GM12878 (cell line): ENCODE results near the gene PPP1R15A. TPM values are rescaled to one million over a fixed set of nuclear protein-coding genes. Genes with fewer than 3 reads are reported as not detected.

ENCODE experiments used
- ATAC-seq: fragments of 200-7000 bp; cut with Tn5 transposase; 3 replicates; pipeline ENCODE4 v1.9.1; 2020; ENCODE audit warnings: mild to moderate bottlenecking, moderate library complexity
- BruUV-seq: library from RNA; stranded (reverse); fragments of 400-500 nt; replicated peaks from 2 replicates; lab custom pipeline; 2021; lab: Mats Ljungman, UMichigan
- CTCF ChIA-PET: fragments of 300-600 bp; sonication (Branson Sonifier 250); formaldehyde crosslinking; extraction: SDS; loops from one replicate; lab custom pipeline; 2021; ENCODE audit warnings: inconsistent platforms; lab: Yijun Ruan, JAX
- POLR2A ChIA-PET: fragments of 350-600 bp; formaldehyde crosslinking; extraction: SDS; loops from one replicate; lab custom pipeline; 2021; ENCODE audit warnings: inconsistent platforms; lab: Charles Lee
- RAD21 ChIA-PET: fragments of 300-600 bp; sonication (Branson Sonifier 250); formaldehyde crosslinking; loops from one replicate; lab custom pipeline; 2023; ENCODE audit warnings: antibody characterized with exemption; ENCODE audit not compliant: unreplicated experiment; lab: Charles Lee
- SMC1A ChIA-PET: fragments of 300-600 bp; sonication (Branson Sonifier 250); formaldehyde crosslinking; loops from one replicate; lab custom pipeline; 2023; ENCODE audit not compliant: unreplicated experiment, uncharacterized antibody; lab: Charles Lee
- DNase-seq: peaks from one replicate; pipeline ENCODE4 v3.0.0-alpha.2; 2011; ENCODE audit warnings: low read depth, low spot score
- FAIRE-seq: peaks from 3 replicates; lab custom pipeline; 2011; peaks lifted over from hg19 to GRCh38; lab: Jason Lieb, UNC
- H2AFZ ChIP-seq: 2 replicates; pipeline ENCODE4 v1.6.0; 2011; ENCODE audit warnings: low read depth, low read length, control low read depth; ENCODE audit not compliant: control insufficient read depth
- H3K27ac ChIP-seq: 2 replicates; pipeline ENCODE4 v1.5.1; 2011; ENCODE audit warnings: control low read depth; ENCODE audit not compliant: control insufficient read depth, insufficient read depth
- H3K27me3 ChIP-seq, 2 experiments: replicated peaks in 1 of 2; 2 replicates each; pipeline versions ENCODE4 v1.6.0 to v1.6.1; 2011; ENCODE audit warnings: low read length in 1 of 2; ENCODE audit not compliant: control insufficient read depth in 2 of 2, insufficient read depth in 2 of 2
- H3K36me3 ChIP-seq, 2 experiments: 2 replicates each; pipeline ENCODE4 v1.5.1; 2011; ENCODE audit warnings: low read length in 1 of 2; ENCODE audit not compliant: control insufficient read depth in 2 of 2, insufficient read depth in 2 of 2
- H3K4me1 ChIP-seq: 2 replicates; pipeline ENCODE4 v1.6.1; 2011; ENCODE audit warnings: mild to moderate bottlenecking, low read length, moderate library complexity, mixed read lengths; ENCODE audit not compliant: control insufficient read depth, insufficient read depth
- H3K4me2 ChIP-seq: 2 replicates; pipeline ENCODE4 v1.6.0; 2011; ENCODE audit warnings: control low read depth; ENCODE audit not compliant: control insufficient read depth, insufficient read depth
- H3K4me3 ChIP-seq: fragments of 200-600 bp; sonication (generic); 2 replicates; pipeline ENCODE4 v1.5.1; 2016
- H3K79me2 ChIP-seq: 2 replicates; pipeline ENCODE4 v1.6.0; 2011; ENCODE audit warnings: low read length; ENCODE audit not compliant: control insufficient read depth, insufficient read depth
- H3K9ac ChIP-seq: 2 replicates; pipeline ENCODE4 v1.8.0; 2011; ENCODE audit warnings: low read length, control low read depth, mixed read lengths; ENCODE audit not compliant: control insufficient read depth, insufficient read depth
- H3K9me3 ChIP-seq: replicated peaks from 3 replicates; pipeline ENCODE4 v1.5.1; 2011; ENCODE audit warnings: mild to moderate bottlenecking, low read length; ENCODE audit not compliant: control insufficient read depth, insufficient read depth
- H4K20me1 ChIP-seq: 2 replicates; pipeline ENCODE4 v1.6.0; 2011; ENCODE audit not compliant: control insufficient read depth, insufficient read depth
- CREB1 ChIP-seq: IDR thresholded peaks from 2 replicates; pipeline ENCODE4 v1.6.1; 2012; ENCODE audit warnings: low read depth, mild to moderate bottlenecking, inconsistent platforms
- HDGF ChIP-seq: fragments of 450-650 bp; IDR thresholded peaks from 2 replicates; pipeline ENCODE4 v1.6.1; 2016; ENCODE audit warnings: antibody characterized with exemption
- IKZF2 ChIP-seq, 2 experiments: fragments of 450-650 bp; IDR thresholded peaks; 2 replicates each; pipeline ENCODE4 v1.6.1; 2017; ENCODE audit warnings: mild to moderate bottlenecking in 2 of 2, moderate library complexity in 2 of 2
- MYC ChIP-seq: IDR thresholded peaks from 2 replicates; pipeline ENCODE4 v1.6.1; 2011; ENCODE audit warnings: mild to moderate bottlenecking, low read length, moderate library complexity, inconsistent platforms; ENCODE audit not compliant: insufficient read depth, insufficient replicate concordance, insufficient read length, severe bottlenecking
- POLR2A ChIP-seq: IDR thresholded peaks from 2 replicates; pipeline ENCODE4 v1.6.1; 2011; ENCODE audit warnings: low read depth, mild to moderate bottlenecking, low read length
- RCOR1 ChIP-seq: conservative IDR thresholded peaks from 2 replicates; pipeline ENCODE4 v1.6.1; 2012; ENCODE audit warnings: low read depth, low read length, improper control_type of control experiment
- SMC3 ChIP-seq: IDR thresholded peaks from 2 replicates; pipeline ENCODE4 v1.6.1; 2011; ENCODE audit warnings: low read length, improper control_type of control experiment, borderline replicate concordance
- SP1 ChIP-seq: IDR thresholded peaks from one replicate; pipeline ENCODE4 v1.6.1; 2011; ENCODE audit warnings: low read depth, low read length
- WRNIP1 ChIP-seq: IDR thresholded peaks from 2 replicates; pipeline ENCODE4 v1.6.1; 2011; ENCODE audit warnings: low read depth, low read length, improper control_type of control experiment, borderline replicate concordance
- ZNF217 ChIP-seq: fragments of 450-650 bp; IDR thresholded peaks from 2 replicates; pipeline ENCODE4 v1.6.1; 2017; ENCODE audit warnings: antibody characterized with exemption, mild to moderate bottlenecking
- ZNF622 ChIP-seq: fragments of 450-650 bp; IDR thresholded peaks from 2 replicates; pipeline ENCODE4 v1.6.1; 2017; ENCODE audit warnings: mild to moderate bottlenecking, inconsistent platforms
- WGBS: methylation state at CpG from one replicate; pipeline ENCODE4 v1.1.6; 2016; ENCODE audit warnings: low lambda C conversion rate; ENCODE audit not compliant: insufficient replicate concordance, insufficient coverage; ENCODE audit errors: missing lambda C conversion rate; 5-methylcytosine and 5-hydroxymethylcytosine counted together
- in situ Hi-C: fragments of 300-500 bp; cut with MboI; formaldehyde crosslinking; loops from 9 replicates; pipeline ENCODE4 v1.14.3; 2018; ENCODE audit warnings: mixed read lengths
- intact Hi-C: fragments of 100-400 bp; cut with micrococcal nuclease; formaldehyde crosslinking; loops from one replicate; pipeline ENCODE4 v1.14.2; 2022; ENCODE audit not compliant: unreplicated experiment
- polyA plus RNA-seq, 11 experiments: library from polyadenylated mRNA; depleted of rRNA in 4 of 11; unstranded in 6 of 11; stranded (reverse) in 5 of 11; fragments of >200 nt; fragmentation: Nextera tagmentation in 4 of 11; fragmentation: Illumina TruSeq in 1 of 11; extraction: Ambion mirVana in 4 of 11; extraction: Trizol in 1 of 11; gene quantifications; 1 replicate in 1 of 11; 2 replicates in 10 of 11; pipeline versions ENCODE4 v1.2.1 to v1.2.3, GENCODE V29; 2011 to 2016; ENCODE audit warnings: inconsistent platforms in 2 of 11, missing spikeins in 2 of 11, low read depth in 1 of 11
- total RNA-seq, 4 experiments: library from RNA; depleted of rRNA in 3 of 4; stranded (reverse); fragments of >200 nt in 3 of 4; fragmentation: Illumina TruSeq in 1 of 4; extraction: Trizol in 1 of 4; gene quantifications; 2 replicates each; pipeline versions ENCODE4 v1.2.1 to v1.2.3, GENCODE V29; 2013 to 2021
- TF ChIP-seq, protein P1 (sequence below): fragments of 150-350 bp; IDR thresholded peaks from 2 replicates; pipeline ENCODE4 v1.6.1; 2014; ENCODE audit warnings: mild to moderate bottlenecking, low read depth, low read length
- TF ChIP-seq, protein P2 (sequence below): IDR thresholded peaks from 2 replicates; pipeline ENCODE4 v1.6.1; 2011; ENCODE audit warnings: low read depth, mild to moderate bottlenecking, low read length, moderate library complexity, borderline replicate concordance; ENCODE audit errors: extremely low read depth
- TF ChIP-seq, protein P3 (sequence below): fragments of 450-650 bp; formaldehyde crosslinking; IDR thresholded peaks from 2 replicates; pipeline ENCODE4 v1.5.0; 2022; ENCODE audit warnings: mild to moderate bottlenecking, missing genetic modification characterization
- TF ChIP-seq, protein P4 (sequence below): fragments of 450-650 bp; conservative IDR thresholded peaks from 2 replicates; pipeline ENCODE4 v1.6.1; 2017; ENCODE audit warnings: mild to moderate bottlenecking, moderate library complexity

Gene PPP1R15A
- total and polyA plus RNA-seq, 10 of the 15 experiments (the other 5 are each of a cell fraction or from before 2014, with no cell fraction given) = 0.68 to 50.8 (median 27.7) TPM

DNA sequence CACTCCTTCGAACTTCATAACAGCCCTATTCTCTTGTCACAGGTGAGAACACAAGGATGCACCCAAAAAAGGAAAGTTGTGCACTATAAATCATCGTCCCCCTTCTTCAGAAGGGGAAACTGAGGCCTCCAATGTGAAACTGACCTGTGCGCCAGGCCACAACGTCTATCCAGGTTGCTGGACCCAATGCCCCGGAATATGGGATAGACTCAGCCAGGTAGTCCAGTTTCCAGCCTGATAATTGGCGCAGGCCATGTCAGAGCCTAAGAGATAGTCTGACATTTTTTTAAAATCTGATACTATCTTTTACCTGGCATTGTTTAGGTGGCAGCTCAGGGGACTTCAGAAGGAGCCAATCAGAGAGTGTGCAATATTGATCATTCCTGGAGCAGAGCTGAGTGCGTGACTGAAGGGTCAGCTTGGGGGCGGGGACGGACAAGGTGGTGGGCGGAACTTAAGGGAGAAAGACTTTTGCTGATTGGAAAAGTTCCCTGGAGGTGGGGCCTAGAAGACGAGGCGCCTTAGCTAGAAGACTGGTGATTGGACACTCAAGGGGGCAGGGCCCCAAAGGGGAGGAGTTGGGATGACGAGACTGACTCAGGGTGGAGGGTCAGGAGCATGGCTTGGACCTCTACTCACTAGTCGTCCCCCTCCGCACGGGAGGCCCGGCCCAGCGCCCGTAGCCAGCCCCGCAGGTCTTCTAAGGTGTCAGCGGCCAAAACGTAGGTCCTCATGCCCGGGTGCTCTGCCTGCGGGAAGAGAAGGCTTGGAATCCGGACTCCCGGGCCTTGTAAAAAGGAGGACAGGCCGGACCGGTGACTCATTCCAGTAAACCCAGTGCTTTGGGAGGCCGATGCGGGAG lies 12.3 kb upstream of the PPP1R15A start:
- no peaks in the 10 kb centered on the region for H3K9me3 ChIP-seq
- ChIA-PET POLR2A (interaction anchor here (0.6 to 1.1 kb wide), 3 partner anchors 42 to 133 kb away, joined by 3 to 4 read pairs (median 3); partner anchors contain the start of genes BAX, GYS1 and RUVBL2), CTCF (interaction anchor here (1.0 kb wide), 1 partner anchor 17 kb away, joined by 6 read pairs; no protein-coding TSS in a partner anchor), RAD21 (no interaction called here), SMC1A (no interaction called here)
- FAIRE-seq (peak; percentile 85), DNase-seq (no peak), ATAC-seq (peak; percentile 41)
- peak overlapping the region; percentile 91 for H2AFZ ChIP-seq
- no peak overlapping the region for H3K9ac ChIP-seq
- H3K36me3 ChIP-seq = no peaks in the 10 kb centered on the region
- BruUV-seq = no TSS peak
- peak overlapping the region; percentile 82 for H3K4me2 ChIP-seq
- intact Hi-C loops (no loop called here), in situ Hi-C loops (no loop called here)
- H4K20me1 ChIP-seq = no peaks in the 10 kb centered on the region
- H3K4me3 ChIP-seq = peak overlapping the region; percentile 65; the same call in 1 of the 2 replicates
- 77% methylated on average over 29 of the region's 30 CpGs for WGBS
- no peaks in the 10 kb centered on the region for H3K79me2 ChIP-seq
- H3K27me3 ChIP-seq = no peaks in the 10 kb centered on the region
- no peaks in the 10 kb centered on the region for H3K4me1 ChIP-seq
- H3K27ac ChIP-seq = no peak overlapping the region
- TF ChIP-seq, protein P1, sequence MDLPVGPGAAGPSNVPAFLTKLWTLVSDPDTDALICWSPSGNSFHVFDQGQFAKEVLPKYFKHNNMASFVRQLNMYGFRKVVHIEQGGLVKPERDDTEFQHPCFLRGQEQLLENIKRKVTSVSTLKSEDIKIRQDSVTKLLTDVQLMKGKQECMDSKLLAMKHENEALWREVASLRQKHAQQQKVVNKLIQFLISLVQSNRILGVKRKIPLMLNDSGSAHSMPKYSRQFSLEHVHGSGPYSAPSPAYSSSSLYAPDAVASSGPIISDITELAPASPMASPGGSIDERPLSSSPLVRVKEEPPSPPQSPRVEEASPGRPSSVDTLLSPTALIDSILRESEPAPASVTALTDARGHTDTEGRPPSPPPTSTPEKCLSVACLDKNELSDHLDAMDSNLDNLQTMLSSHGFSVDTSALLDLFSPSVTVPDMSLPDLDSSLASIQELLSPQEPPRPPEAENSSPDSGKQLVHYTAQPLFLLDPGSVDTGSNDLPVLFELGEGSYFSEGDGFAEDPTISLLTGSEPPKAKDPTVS = no peak
- TF ChIP-seq POLR2A = 0 out of 2 replicates have a peak, but pooled peaks have one; percentile 30
- peak; percentile 48; the same call in 1 of the 2 replicates for TF ChIP-seq CREB1
- TF ChIP-seq, protein P2, sequence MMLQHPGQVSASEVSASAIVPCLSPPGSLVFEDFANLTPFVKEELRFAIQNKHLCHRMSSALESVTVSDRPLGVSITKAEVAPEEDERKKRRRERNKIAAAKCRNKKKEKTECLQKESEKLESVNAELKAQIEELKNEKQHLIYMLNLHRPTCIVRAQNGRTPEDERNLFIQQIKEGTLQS = no peak
- TF ChIP-seq IKZF2 (IDR thresholded peaks at IDR 0.05) = no peak
- no peak for TF ChIP-seq WRNIP1
- TF ChIP-seq HDGF = no peak
- peak; percentile 15 for TF ChIP-seq SP1
- TF ChIP-seq ZNF217 = no peak
- TF ChIP-seq, protein P3, sequence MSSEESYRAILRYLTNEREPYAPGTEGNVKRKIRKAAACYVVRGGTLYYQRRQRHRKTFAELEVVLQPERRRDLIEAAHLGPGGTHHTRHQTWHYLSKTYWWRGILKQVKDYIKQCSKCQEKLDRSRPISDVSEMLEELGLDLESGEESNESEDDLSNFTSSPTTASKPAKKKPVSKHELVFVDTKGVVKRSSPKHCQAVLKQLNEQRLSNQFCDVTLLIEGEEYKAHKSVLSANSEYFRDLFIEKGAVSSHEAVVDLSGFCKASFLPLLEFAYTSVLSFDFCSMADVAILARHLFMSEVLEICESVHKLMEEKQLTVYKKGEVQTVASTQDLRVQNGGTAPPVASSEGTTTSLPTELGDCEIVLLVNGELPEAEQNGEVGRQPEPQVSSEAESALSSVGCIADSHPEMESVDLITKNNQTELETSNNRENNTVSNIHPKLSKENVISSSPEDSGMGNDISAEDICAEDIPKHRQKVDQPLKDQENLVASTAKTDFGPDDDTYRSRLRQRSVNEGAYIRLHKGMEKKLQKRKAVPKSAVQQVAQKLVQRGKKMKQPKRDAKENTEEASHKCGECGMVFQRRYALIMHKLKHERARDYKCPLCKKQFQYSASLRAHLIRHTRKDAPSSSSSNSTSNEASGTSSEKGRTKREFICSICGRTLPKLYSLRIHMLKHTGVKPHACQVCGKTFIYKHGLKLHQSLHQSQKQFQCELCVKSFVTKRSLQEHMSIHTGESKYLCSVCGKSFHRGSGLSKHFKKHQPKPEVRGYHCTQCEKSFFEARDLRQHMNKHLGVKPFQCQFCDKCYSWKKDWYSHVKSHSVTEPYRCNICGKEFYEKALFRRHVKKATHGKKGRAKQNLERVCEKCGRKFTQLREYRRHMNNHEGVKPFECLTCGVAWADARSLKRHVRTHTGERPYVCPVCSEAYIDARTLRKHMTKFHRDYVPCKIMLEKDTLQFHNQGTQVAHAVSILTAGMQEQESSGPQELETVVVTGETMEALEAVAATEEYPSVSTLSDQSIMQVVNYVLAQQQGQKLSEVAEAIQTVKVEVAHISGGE (CRISPR knock-in tag) = no peak
- no peak for TF ChIP-seq SMC3
- TF ChIP-seq MYC = no peak
- no peak for TF ChIP-seq ZNF622
- no peak for TF ChIP-seq RCOR1
- TF ChIP-seq, protein P4, sequence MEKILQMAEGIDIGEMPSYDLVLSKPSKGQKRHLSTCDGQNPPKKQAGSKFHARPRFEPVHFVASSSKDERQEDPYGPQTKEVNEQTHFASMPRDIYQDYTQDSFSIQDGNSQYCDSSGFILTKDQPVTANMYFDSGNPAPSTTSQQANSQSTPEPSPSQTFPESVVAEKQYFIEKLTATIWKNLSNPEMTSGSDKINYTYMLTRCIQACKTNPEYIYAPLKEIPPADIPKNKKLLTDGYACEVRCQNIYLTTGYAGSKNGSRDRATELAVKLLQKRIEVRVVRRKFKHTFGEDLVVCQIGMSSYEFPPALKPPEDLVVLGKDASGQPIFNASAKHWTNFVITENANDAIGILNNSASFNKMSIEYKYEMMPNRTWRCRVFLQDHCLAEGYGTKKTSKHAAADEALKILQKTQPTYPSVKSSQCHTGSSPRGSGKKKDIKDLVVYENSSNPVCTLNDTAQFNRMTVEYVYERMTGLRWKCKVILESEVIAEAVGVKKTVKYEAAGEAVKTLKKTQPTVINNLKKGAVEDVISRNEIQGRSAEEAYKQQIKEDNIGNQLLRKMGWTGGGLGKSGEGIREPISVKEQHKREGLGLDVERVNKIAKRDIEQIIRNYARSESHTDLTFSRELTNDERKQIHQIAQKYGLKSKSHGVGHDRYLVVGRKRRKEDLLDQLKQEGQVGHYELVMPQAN = no peak
